Measurements from ENCODE around the gene SFI1. TPM values are rescaled to one million over a fixed set of nuclear protein-coding genes. Genes with fewer than 3 reads are reported as not detected.

Gene SFI1
- total RNA-seq, 4 donors from 2014 or later, result 55.3 to 157 (median 90.1) TPM

DNA sequence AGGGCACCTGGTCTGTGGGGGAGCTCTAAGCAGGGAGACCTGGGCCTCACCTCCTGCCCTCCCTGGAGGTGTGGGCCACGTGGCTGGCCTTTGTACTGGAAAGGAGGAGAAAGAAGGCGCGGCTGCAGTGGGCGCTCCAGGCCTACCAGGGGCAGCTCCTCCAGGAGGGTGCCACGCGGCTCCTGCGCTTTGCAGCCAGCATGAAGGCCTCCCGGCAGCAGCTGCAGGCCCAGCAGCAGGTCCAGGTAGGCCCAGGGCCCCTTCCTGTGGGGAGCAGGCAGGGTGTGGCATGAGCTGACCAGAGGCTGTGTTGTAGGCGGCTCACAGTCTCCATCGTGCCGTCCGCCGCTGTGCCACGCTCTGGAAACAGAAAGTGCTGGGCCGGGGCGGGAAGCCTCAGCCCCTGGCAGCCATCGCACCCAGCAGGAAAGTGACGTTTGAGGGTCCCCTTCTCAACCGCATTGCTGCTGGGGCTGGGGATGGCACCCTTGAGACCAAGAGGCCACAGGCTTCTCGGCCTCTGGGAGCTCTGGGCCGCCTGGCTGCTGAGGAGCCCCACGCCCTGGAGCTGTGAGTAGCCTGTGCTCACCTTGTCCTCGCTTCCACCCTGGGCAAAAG lies 117.1 kb downstream of the SFI1 start:
- Histone ChIP-seq H3K4me1 (peaks cover 0 to 15% (median 11%) of the 10 kb centered on the region in 4 donors), H3K9me3 (no peaks in the 10 kb centered on the region), H3K27me3 (no peaks in the 10 kb centered on the region), H3K4me3 (no peak overlapping the region), H3K27ac (no peak overlapping the region), H3K36me3 (peaks cover 0 to 4% (median 0%) of the 10 kb centered on the region in 4 donors)
- DNase-seq, result no peak
- in situ Hi-C loops (cut with MboI; ENCODE audit: low pct_ligation_motif_present in 1 of 4, low pct_unique_long_range_greater_than_20kb in 1 of 4, low sequenced_read_pairs in 3 of 4) (no loop called here), intact Hi-C loops (cut with DNase I; ENCODE audit: low total_unique reads) (no loop called here)
- 85% methylated on average over 14 of the region's 23 CpGs; no CpG with 5 or more reads in 1 of the 2 donors for WGBS, 2 donors (ENCODE audit: low coverage in 1 of 2)
- TF ChIP-seq POLR2A (IDR thresholded peaks at IDR 0.05), result no peak
- TF ChIP-seq POLR2AphosphoS5 (IDR thresholded peaks at IDR 0.05), result no peak
- TF ChIP-seq EP300 (IDR thresholded peaks at IDR 0.05; ENCODE audit: low read depth), result no peak
- TF ChIP-seq CTCF (IDR thresholded peaks at IDR 0.05), result no peak

DNA sequence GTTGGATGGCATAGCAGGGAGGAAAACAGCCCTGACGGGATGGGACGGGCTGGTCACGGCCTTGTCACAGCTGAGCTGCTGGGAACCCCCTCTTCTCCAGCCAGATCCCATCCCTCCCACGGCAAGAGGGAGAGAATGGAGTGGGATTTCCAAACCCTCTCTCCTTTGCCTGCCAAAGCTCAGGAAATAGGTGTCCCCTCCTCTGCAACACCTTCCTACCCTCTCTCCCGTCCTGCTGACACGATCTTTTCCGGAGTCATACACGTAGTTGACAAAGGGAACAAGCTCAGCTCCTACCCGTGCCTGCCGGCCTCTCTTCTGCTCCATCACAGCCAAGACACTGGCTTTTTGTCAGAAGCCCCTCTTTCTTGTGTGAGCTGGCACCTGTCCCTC lies 117.6 kb downstream of the SFI1 start:
- WGBS, 2 donors (ENCODE audit: low coverage in 1 of 2), result 60 to 85% methylated on average over 1 to 10 of the region's 10 CpGs
- intact Hi-C loops (cut with DNase I; ENCODE audit: low total_unique reads), result no loop called here

DNA sequence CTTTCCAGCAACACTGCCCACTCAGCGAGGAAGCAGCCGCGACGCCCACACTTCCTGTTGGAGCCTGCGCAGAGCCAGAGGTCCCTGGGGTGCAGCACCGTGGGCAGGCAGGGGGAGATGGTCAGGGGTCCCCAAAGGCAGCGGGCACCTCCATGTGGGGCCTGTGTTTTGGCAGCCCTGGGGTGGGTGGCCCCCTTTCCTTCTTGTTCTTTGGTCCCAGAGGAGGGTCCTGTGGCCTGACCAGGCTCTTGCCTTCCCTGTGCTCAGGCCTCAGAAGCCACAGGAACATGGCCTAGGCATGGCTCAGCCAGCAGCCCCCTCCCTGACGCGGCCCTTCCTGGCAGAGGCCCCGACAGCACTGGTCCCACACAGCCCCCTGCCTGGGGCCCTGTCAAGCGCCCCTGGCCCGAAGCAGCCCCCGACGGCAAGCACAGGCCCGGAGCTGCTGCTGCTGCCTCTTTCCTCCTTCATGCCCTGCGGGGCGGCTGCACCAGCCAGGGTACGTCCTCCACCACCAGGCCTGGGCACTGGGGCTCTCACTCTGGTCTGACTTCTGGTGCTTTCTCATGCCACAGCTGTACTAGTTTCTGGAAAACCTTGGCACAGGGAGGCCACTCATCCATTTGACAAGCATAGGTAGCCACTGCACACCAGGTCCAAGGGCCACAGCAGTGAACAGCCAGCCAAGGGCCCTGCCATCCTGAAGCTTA lies 118.6 kb downstream of the SFI1 start:
- DNase-seq, result no peak
- Histone ChIP-seq H3K27me3 (no peaks in the 10 kb centered on the region), H3K4me3 (no peak overlapping the region), H3K4me1 (peaks cover 0 to 15% (median 11%) of the 10 kb centered on the region in 4 donors), H3K9me3 (no peaks in the 10 kb centered on the region), H3K36me3 (peaks cover 0 to 18% (median 3%) of the 10 kb centered on the region in 4 donors), H3K27ac (no peak overlapping the region)
- intact Hi-C loops (cut with DNase I; ENCODE audit: low total_unique reads) (no loop called here), in situ Hi-C loops (cut with MboI; ENCODE audit: low pct_ligation_motif_present in 1 of 4, low pct_unique_long_range_greater_than_20kb in 1 of 4, low sequenced_read_pairs in 3 of 4) (no loop called here)
- WGBS, 2 donors (ENCODE audit: low coverage in 1 of 2), result 78% methylated on average over 18 of the region's 18 CpGs; no CpG with 5 or more reads in 1 of the 2 donors
- TF ChIP-seq EP300 (IDR thresholded peaks at IDR 0.05; ENCODE audit: low read depth), result no peak
- no peak for TF ChIP-seq POLR2AphosphoS5 (IDR thresholded peaks at IDR 0.05)
- TF ChIP-seq POLR2A (IDR thresholded peaks at IDR 0.05), result no peak
- no peak for TF ChIP-seq CTCF (IDR thresholded peaks at IDR 0.05)

More for the DNA sequence above, 117.6 kb downstream of the SFI1 start:
- Histone ChIP-seq H3K27me3 (no peaks in the 10 kb centered on the region), H3K4me1 (peaks cover 0 to 15% (median 11%) of the 10 kb centered on the region in 4 donors), H3K27ac (no peak overlapping the region), H3K4me3 (no peak overlapping the region), H3K9me3 (no peaks in the 10 kb centered on the region), H3K36me3 (peaks cover 0 to 8% (median 2%) of the 10 kb centered on the region in 4 donors)
- in situ Hi-C loops (cut with MboI; ENCODE audit: low pct_ligation_motif_present in 1 of 4, low pct_unique_long_range_greater_than_20kb in 1 of 4, low sequenced_read_pairs in 3 of 4), result no loop called here
- TF ChIP-seq POLR2AphosphoS5 (IDR thresholded peaks at IDR 0.05), result no peak
- no peak for TF ChIP-seq EP300 (IDR thresholded peaks at IDR 0.05; ENCODE audit: low read depth)
- TF ChIP-seq POLR2A (IDR thresholded peaks at IDR 0.05), result no peak
- no peak for TF ChIP-seq CTCF (IDR thresholded peaks at IDR 0.05)
- no peak for DNase-seq

GRCh38 chr22:31615491-31615860 lies 119.1 kb downstream of the SFI1 start:
- TF ChIP-seq EP300 (IDR thresholded peaks at IDR 0.05; ENCODE audit: low read depth), result no peak
- no peak for TF ChIP-seq POLR2AphosphoS5 (IDR thresholded peaks at IDR 0.05)
- TF ChIP-seq POLR2A (IDR thresholded peaks at IDR 0.05), result no peak
- no peak for TF ChIP-seq CTCF (IDR thresholded peaks at IDR 0.05)
- no peak for DNase-seq
- peaks cover 0 to 15% (median 11%) of the 10 kb centered on the region in 4 donors for H3K4me1 ChIP-seq
- in situ Hi-C loops (cut with MboI; ENCODE audit: low pct_ligation_motif_present in 1 of 4, low pct_unique_long_range_greater_than_20kb in 1 of 4, low sequenced_read_pairs in 3 of 4), result no loop called here
- no peaks in the 10 kb centered on the region for H3K9me3 ChIP-seq
- no peak overlapping the region for H3K4me3 ChIP-seq
- H3K36me3 ChIP-seq, result peaks cover 0 to 23% (median 4%) of the 10 kb centered on the region in 4 donors
- H3K27me3 ChIP-seq, result no peaks in the 10 kb centered on the region
- H3K27ac ChIP-seq, result no peak overlapping the region
- intact Hi-C loops (cut with DNase I; ENCODE audit: low total_unique reads), result no loop called here
- 61% methylated on average over 4 of the region's 4 CpGs; no CpG with 5 or more reads in 1 of the 2 donors for WGBS, 2 donors (ENCODE audit: low coverage in 1 of 2)

Data from transverse colon (tissue), 4 donors.